NCI-H226 (cell line): ENCODE data around the gene NELFCD.
"Not testable (repeated sequence)": the region's sequence is repeated elsewhere in the genome, so short reads cannot be mapped to it uniquely, and the experiment has no call there.

Experiments
- DNase-seq: peaks from one replicate; pipeline ENCODE4 v3.0.0-alpha.2; 2015

NELFCD gene

DNA sequence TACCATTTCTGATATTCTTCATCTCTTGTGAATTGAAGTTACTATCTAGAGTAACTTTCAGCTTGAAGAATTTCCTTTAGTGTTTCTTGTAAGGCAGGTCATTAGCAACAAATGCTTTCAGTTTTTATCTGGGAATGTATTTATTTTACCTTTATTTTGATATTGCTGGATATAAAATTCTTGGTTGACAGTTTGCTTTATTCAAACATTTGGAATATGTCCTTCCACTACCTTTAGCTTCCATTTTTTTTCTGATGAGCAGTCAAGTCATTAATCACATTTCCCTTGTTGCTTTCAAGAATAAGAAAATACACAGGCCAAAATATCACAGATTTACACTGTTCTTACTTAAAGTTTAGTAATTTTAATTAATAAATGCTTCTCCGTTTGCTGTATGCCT is 5.7 kb upstream of the NELFCD start:
- DNase-seq = no peak

DNA sequence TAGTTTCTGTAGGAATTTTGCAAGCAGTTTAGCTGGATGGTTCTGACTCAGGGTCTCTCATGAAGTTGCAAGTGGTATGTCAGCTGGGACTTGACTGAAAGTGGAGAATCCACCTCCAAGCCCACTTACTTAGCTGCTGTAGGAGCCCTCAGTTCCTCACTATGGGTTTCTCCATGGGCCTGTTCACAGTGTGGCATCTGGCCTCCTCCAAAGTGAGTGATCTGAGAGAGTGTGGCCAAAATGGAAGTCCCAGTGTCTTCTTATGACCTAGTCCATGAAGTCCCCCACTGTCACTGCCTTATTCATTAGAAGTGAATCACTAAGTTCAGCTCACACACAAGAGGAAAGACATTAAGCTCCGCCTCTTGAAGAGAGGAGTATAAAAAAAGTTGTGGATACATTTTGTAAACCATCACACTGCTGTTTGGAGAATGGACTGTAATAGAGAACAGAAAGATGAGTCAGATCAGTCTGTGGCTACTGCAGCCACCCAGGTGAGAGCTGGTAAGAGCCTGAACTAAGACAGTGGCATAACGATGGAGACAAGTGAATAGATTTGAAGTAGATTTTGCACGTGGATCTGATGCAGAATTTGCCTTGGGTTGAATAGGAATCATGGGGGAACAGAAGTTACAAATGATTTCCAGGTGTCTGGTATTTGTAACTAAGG is 4.9 kb upstream of the NELFCD start:
- DNase-seq = no peak

DNA sequence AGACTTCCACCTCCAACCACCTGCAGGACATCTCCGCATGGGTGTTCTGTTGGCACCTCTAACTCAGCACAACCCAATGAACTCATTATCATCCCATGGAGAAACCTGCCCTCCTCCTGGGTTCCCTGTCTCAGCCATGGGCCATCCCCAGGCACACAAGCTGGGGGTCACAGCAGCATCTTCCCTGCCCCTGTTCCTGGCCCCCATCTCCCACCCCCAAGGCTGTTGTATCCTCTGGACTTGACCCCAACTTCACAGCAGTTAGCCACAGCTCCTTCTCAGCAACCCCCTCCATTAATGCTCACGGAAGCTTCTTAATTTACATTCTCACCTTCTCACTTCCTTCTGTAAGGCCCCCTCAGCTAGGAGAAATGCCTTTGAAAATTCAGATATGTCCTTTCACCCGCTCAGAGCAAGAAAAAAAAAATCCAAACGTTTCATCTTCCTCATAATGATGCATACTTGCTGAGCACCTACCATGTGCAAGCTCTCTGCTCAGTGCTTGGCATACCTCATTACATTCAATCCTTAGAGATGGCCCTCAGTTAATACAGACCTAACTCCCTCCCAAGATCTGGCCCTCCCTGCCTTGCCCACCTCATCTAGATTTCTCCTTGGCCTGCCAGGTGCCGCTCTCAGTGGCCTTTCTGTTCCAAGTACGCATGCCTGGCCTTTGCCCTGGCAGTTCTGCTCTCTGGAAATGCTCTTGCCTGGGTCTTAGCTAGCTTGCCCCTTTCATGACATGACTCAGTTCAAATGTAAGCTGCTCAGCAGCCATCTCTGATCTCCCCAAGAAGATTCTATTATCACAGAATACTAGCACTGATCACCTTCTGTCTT is 2.5 kb upstream of the NELFCD start:
- no peak for DNase-seq

DNA sequence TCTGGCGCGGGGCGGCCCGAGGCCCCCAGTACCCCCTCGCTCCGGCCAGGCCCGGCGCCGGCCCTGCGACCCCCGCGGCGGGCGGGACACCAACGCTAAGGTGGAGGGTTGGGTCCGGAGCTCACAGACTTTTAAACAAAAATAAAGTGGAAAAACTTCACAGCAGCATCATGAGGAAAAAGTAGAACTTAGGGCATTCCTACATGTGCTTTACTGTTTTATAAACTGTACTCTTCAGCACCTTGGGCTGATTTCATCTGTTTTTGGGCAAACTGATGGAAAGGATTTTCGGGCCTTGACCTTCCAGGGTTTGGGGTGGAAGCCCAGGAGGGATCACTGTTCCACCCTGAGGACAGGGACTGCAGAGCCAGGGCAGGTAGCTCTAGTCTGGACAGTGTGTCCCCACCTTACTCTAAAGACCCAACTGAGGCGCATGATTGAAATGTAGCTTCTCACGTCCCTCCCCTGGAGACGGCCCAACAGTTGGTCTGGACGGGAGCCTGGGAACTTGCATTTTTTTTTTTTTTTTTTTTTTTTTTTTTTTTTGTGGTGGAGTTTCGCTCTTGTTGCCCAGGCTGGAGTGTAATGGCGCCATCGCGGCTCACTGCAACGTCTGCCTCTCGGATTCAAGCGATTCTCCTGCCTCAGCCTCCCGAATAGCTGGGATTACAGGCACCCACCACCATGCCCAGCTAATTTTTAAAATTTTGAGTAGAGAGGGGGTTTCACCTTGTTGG is 740 bp downstream of the NELFCD start:
- no peak for DNase-seq

DNA sequence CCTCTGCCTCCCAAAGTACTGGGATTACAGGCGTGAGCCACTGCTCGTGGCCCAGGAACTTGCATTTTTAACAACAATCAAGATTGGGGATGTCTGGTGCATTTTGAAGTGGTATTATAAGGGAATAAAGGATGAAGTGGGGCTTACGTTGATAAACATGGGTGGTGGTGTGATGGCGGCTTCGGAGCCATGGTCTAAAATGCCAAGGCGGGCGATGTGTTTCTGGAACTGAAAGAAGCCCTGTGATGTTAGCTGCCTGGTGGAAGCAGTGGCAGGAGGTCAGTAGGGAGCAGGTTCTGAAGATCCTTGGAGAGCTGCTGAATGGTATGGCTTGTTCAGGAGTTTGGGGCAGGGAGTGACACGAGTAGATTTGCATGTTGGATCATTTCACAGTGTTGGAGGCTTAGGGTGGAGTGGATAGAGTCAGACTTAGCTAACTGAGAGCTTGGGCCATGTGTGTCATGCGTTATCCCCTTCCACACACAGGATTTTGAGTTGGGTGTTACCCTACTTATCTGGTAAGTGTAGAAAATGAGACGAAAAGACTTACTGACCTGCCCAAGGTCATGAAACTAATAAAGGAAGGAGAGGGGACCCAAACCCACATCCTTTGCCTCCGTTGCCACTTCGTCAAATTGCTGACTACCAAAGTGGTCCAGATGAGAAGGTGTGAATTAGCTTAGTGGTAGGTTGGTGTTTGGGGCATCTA is 1.5 kb downstream of the NELFCD start:
- DNase-seq = no peak

DNA sequence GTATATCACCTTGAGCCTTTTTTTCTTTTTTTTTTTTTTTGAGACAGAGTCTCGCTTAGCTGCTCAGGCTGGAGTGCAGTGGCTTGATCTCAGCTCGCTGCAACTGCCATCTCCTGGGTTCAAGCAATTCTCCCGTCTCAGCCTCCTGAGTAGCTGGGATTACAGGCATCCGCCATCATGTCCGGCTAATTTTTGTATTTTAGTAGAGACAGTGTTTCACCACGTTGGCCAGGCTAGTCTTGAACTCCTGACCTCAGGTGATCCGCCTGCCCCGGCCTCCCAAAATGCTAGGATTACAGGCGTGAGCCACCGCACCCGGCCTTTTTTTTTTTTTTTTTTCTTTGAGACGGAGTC is 2.0 kb downstream of the NELFCD start:
- DNase-seq = not testable (repeated sequence)

DNA sequence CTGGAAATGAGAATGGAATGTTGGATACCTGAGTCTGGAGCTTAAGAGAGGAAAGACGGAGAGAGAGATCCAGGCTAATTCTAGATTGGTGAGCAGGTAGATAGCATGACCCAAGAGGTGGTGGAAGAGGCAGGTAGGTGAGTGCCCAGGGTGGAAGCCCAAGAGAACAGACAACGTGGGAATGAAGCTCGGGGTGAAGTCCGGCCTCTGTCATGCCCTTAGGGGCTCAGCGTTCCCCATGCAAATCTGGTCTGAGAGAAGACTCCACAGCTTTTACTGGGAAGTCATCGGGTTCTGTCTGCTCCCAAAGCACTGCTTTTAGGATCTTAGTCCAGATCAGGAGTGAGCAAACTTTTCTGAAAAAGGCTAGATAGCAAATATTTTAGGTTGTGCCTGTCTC is 3.6 kb downstream of the NELFCD start:
- no peak for DNase-seq

DNA sequence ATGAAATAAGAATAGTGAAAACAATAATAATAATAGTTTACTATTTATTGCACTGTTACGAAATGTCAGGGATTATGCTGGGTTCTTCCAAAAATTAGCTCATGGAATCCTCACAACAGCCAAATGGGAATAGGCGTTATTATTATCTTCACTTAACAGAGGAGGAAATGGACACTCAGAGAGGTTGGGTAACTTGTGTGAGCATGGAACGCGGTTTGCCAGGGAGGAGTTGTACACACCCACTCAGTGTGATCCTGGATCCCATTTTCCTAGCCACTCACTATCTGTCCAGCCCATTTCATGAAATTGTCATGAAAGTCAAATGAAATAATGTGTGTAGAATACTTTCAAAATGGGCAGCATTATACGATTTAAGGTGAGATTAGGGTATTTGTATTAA is 4.6 kb downstream of the NELFCD start:
- no peak for DNase-seq

DNA sequence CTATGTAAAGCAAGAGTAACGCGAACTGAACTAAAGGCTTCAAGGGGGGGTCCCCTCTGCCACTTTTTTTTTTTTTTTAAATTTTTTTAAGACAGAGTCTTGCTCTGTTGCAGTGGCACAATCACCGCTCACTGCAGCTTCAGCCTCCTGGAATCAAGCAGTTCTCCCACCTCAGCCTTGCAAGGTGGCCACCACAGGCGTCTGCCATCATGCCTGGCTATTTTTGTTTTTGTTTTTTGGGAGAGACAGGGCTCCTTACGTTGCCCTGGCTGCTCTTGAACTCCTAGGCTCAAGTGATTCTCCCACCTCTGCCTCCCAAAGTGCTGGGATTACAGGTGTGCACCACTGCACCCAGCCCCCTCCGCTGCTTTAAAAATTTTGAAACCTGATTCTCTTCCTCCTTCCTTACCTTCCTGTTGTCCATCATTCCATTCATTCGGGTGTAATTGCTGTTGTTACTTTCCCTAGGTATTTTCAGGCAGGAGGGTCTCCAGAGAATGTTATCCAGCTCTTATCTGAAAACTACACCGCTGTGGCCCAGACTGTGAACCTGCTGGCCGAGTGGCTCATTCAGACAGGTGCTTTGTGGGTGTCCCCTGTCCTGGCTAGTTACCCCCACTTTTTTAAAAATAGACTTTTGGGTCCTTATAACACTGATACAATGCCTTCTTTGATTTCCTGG is 5.4 kb downstream of the NELFCD start:
- no peak for DNase-seq

DNA sequence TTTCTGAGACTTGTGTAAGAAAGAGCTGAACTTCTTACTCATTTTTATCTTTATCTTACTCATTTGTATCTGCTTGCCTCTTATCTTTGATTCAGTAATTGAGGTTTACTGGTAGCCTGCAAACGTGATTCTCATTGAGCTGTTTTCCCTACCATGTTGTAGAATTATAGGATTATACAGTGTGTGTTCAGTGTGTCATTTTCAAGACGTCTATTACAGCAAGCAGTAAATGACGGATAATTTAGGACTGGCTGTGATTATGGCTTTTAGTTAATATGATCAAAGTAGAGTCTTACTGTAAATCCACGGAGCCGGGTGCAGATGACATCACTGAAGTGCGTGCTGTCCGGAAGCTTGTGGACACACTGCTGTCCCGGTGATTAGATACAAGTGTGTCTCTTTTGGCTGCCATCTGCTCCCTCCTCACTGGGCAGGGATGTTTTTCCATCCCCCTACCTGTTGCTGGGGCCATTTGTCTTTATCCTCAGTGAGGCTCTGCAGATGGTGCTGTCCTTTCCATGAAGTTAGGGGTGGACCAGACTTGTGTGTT is 6.0 kb downstream of the NELFCD start:
- DNase-seq = no peak

DNA sequence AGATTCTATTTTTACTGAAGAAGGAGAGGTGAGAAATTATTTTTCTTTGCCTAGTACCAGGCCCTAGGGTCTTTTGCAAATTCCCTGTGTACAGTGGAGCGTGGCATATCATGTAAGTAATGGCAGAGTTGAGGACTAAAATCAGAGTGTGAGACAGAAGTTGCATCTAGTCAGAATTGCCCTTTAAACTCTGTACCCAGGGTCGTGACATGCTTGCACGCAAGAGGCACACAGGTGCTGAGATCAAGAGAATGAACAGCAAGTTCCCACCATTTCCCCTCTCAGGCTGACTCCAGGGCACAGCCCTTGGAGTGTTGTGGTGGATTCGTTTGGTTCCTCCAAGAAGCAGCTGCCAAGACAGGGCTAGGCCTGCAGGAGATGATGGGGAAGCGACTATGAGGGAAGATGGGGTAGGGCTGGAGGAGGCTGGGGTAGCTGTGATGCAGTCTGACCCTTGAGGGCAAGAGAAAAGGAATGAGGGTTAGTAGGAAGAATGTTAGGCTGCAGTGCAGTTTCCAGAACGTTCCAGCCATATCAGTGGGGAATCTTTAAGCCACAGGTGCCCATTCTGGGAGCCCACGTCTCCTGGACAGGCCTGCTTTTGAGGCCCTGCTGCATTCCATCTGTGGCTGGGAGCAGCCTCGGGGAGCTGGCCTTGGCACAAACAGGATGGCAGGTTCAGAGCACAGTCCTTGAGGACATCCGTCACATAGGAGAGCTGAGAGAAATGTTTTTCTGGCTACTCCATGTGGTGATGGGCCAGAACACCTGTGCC is 6.9 kb downstream of the NELFCD start:
- no peak for DNase-seq

DNA sequence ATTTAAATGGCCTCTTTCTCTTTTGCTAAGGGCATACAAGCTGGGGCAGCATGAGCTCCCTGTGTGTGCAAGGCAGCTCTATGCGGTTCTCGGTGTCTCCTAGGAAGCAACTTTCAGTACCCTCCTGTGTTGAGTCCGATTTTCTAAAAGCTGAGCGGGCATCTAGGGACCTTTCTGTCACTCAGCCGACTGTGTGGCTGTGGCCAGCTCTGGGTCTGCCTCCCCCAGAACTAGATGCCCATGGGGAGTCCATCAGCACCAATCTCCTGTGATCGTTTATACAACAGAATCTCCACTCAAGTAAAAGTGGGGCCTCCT is 7.5 kb downstream of the NELFCD start:
- no peak for DNase-seq

DNA sequence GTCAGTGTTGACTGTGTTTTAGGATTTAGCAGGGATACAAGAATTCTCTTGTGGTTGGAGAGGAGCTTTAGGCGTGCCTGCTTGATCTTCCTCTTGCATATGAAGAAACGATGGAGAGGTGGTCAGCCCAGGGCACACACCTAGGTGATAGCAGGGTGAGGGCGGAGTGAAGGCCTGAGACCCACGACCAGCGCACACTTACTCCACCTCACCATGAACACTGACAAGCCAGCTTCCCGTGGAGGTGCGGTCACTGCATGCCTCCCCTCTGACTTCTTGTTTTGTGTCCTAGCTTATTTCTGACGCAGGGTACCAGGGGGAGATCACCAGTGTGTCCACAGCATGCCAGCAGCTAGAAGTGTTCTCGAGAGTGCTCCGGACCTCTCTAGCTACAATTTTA is 8.1 kb downstream of the NELFCD start:
- no peak for DNase-seq

DNA sequence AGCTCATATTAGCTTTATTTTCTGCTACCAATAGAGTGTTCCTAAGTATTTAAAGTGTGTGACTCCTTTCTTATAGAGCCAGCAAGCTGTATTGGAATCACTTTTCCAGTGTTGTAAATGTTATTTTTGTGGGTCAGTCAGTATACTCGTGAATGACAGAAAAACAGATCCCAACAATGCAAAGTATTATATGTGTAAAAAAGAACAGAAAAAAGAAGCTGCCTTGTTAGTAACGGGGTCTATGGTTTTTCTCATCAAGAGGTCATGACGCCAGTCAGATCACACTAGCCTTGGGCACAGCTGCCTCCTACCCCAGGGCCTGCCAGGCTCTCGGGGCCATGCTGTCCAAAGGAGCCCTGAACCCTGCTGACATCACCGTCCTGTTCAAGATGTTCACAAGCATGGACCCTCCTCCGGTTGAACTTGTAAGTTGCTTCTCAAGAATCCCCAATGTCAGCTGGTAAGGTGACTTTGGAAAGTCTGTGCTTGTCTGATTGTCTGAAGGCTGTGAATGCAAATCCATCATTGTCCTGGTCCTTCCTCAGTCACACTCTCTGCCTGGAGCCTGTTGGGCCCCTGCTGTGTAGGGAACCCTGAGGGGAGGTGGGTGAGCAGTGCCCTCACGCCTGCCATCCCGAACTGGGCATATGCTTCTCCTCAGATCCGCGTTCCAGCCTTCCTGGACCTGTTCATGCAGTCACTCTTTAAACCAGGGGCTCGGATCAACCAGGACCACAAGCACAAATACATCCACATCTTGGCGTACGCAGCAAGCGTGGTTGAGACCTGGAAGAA is 9.8 kb downstream of the NELFCD start:
- DNase-seq = no peak

DNA sequence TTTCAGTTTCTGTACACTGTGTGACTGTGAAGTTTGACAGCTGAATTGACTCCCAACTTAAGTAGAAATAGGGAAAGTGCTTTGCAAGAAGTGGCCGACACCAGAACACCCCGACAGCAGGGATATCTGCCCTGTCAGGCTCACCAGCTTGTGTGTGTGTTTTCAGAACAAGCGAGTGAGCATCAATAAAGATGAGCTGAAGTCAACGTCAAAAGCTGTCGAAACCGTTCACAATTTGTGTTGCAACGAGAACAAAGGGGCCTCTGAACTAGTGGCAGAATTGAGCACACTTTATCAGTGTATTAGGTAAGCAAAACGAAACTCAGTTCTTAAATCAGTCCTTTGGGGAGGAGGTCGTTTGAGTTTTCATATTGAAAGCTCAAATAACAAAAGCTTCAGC is 10.7 kb downstream of the NELFCD start:
- no peak for DNase-seq

DNA sequence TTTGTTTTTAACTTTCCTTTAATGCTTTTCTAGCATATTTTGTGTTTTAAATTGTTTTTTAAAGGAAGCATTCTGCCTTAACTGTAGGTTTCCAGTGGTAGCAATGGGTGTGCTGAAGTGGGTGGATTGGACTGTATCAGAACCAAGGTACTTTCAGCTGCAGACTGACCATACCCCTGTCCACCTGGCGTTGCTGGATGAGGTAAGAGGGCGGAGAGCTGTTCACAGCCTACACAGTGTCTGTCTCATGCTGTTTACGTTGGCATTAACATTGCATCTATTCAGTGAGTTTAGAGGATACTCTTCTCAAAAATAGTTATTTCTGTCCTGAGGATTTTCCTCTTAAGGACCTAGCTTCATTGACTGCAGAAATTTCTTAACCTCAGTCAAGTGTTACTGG is 11.9 kb downstream of the NELFCD start:
- DNase-seq = no peak

DNA sequence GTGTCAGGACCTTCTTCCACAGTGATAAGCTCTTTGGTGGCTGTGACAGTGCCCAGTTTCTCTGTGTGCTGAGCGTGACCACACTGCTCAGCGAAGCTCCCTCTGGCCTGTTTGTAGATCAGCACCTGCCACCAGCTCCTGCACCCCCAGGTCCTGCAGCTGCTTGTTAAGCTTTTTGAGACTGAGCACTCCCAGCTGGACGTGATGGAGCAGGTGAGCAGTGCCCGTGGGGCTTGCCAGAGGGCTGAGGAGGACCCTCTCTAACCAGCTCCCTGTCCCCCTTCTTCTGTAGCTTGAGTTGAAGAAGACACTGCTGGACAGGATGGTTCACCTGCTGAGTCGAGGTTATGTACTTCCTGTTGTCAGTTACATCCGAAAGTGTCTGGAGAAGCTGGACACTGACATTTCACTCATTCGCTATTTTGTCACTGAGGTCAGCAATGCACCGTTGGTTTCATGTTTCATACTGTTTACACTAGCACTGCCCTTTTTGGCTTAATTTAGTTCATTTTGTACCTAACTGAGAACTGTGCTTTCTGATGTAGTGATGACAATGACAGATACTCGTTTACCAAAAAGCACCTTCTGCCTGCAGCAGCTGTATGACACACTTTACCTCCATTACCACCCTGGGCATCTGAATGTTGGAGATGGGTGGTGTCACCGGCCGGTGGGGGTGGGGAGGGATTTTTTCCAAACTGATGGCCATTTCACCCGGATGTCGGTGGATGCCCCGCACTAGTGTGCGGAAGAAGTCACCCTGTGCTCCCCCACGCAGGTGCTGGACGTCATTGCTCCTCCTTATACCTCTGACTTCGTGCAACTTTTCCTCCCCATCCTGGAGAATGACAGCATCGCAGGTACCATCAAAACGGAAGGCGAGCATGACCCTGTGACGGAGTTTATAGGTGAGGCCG is 12.5 kb downstream of the NELFCD start:
- no peak for DNase-seq

DNA sequence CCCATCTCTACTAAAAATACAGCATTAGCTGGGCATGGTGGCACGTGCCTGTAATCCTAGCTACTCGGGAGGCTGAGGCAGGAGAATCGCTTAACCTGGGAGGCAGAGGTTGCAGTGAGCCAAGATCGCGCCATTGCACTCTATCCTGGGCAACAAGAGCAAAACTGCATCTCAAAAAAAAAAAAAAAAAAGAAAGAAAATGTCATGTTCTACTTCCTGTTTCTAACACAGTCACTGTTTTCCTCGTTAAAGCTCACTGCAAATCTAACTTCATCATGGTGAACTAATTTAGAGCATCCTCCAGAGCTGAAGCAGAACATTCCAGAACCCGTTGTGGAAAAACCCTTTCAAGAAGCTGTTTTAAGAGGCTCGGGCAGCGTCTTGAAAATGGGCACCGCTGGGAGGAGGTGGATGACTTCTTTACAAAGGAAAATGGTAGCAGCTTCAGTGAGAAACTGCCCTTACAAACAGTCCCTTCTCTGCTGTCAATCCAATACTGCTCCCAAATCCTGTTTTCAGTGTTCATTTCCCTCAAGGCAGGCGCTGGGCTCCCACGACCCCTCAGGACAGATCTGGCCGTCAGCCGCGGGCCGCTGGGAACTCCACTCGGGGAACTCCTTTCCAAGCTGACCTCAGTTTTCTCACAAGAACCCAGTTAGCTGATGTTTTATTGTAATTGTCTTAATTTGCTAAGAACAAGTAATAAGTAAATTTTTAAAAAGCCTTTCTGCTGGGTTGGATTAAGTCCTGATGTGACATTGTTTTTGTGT is 13.5 kb downstream of the NELFCD start:
- DNase-seq = no peak
